CD14-positive monocyte (primary cell): ENCODE results near the gene UQCC2. TPM values are rescaled to one million over a fixed set of nuclear protein-coding genes. Genes with fewer than 3 reads are reported as not detected.

Experiments used
- DNase-seq, 3 donors: peaks; one replicate each; pipeline ENCODE4 v3.0.0-alpha.2; 2011 to 2022
- H2AFZ ChIP-seq: 2 replicates; pipeline ENCODE4 v1.6.0; 2012; ENCODE audit warnings: mild to moderate bottlenecking, low read depth, low read length, inconsistent platforms; ENCODE audit not compliant: insufficient read depth, poor library complexity, severe bottlenecking
- H3K27ac ChIP-seq, 2 donors: 1 replicate in 1 of 2; 2 replicates in 1 of 2; pipeline ENCODE4 v1.5.1; 2012 to 2013; ENCODE audit warnings: low read length in 2 of 2, control low read depth in 1 of 2, inconsistent platforms in 1 of 2, low read depth in 1 of 2, mild to moderate bottlenecking in 1 of 2
- H3K27me3 ChIP-seq, 2 donors: one replicate each; pipeline versions ENCODE4 v1.6.0 to v1.6.1; 2011 to 2013; ENCODE audit warnings: low read length in 2 of 2; ENCODE audit not compliant: control insufficient read depth in 2 of 2, insufficient read depth in 2 of 2
- H3K36me3 ChIP-seq, 2 donors: replicated peaks in 1 of 2; 1 replicate in 1 of 2; 2 replicates in 1 of 2; pipeline versions ENCODE4 v1.5.1 to v1.6.1; 2012 to 2013; ENCODE audit warnings: low read length in 2 of 2, control low read depth in 1 of 2, inconsistent platforms in 1 of 2, mild to moderate bottlenecking in 1 of 2; ENCODE audit not compliant: insufficient read depth in 2 of 2, control insufficient read depth in 1 of 2
- H3K4me1 ChIP-seq, 2 donors: 1 replicate in 1 of 2; 2 replicates in 1 of 2; pipeline versions ENCODE4 v1.5.1 to v1.6.1; 2012 to 2013; ENCODE audit warnings: low read length in 2 of 2, control low read depth in 1 of 2, inconsistent platforms in 1 of 2, mild to moderate bottlenecking in 1 of 2, moderate library complexity in 1 of 2; ENCODE audit not compliant: insufficient read depth in 2 of 2, control insufficient read depth in 1 of 2
- H3K4me2 ChIP-seq: replicated peaks from 2 replicates; pipeline ENCODE3; 2012; ENCODE audit warnings: low read length, moderate library complexity, mild to moderate bottlenecking; ENCODE audit not compliant: poor library complexity, severe bottlenecking; ENCODE audit errors: extremely low read depth
- H3K4me3 ChIP-seq, 3 experiments: fragments of 200-600 bp in 1 of 3; sonication (generic) in 1 of 3; replicated peaks in 1 of 3; 1 replicate in 2 of 3; 2 replicates in 1 of 3; pipeline ENCODE4 v1.5.1; 2011 to 2013; ENCODE audit warnings: low read length in 3 of 3, mild to moderate bottlenecking in 3 of 3, control low read depth in 2 of 3, low read depth in 2 of 3, inconsistent platforms in 1 of 3, moderate library complexity in 1 of 3
- H3K79me2 ChIP-seq: 2 replicates; pipeline ENCODE4 v1.6.0; 2012; ENCODE audit warnings: mild to moderate bottlenecking, control low read depth, inconsistent platforms, low read length, moderate library complexity; ENCODE audit not compliant: insufficient read depth
- H3K9ac ChIP-seq: 2 replicates; pipeline ENCODE4 v1.6.0; 2017; ENCODE audit warnings: low read length, mild to moderate bottlenecking; ENCODE audit not compliant: insufficient read depth, poor library complexity, severe bottlenecking
- H3K9me3 ChIP-seq, 2 donors: replicated peaks in 1 of 2; 1 replicate in 1 of 2; 2 replicates in 1 of 2; pipeline versions ENCODE4 v1.5.1 to v1.6.1; 2012 to 2013; ENCODE audit warnings: low read length in 2 of 2, control low read depth in 1 of 2; ENCODE audit not compliant: control insufficient read depth in 1 of 2, insufficient read depth in 1 of 2
- H4K20me1 ChIP-seq: 2 replicates; pipeline ENCODE4 v1.6.0; 2012; ENCODE audit warnings: mild to moderate bottlenecking, low read length, control low read depth, moderate library complexity; ENCODE audit not compliant: insufficient read depth
- H3K27ac Mint-ChIP-seq, 7 donors: one replicate each; pipeline ENCODE4 v1.8.0; 2020; ENCODE audit warnings: mild to moderate bottlenecking in 7 of 7, mixed read lengths in 7 of 7, moderate library complexity in 6 of 7, inconsistent platforms in 2 of 7
- H3K27me3 Mint-ChIP-seq, 3 donors: one replicate each; pipeline ENCODE4 v1.8.0; 2021 to 2022; ENCODE audit warnings: low read depth in 3 of 3, mild to moderate bottlenecking in 3 of 3, mixed read lengths in 3 of 3, moderate library complexity in 3 of 3, inconsistent platforms in 1 of 3
- H3K36me3 Mint-ChIP-seq, 2 donors: one replicate each; pipeline ENCODE4 v1.8.0; 2020; ENCODE audit warnings: mixed read lengths in 2 of 2, inconsistent platforms in 1 of 2, mild to moderate bottlenecking in 1 of 2
- H3K4me1 Mint-ChIP-seq: one replicate; pipeline ENCODE4 v1.8.0; 2020; ENCODE audit warnings: mild to moderate bottlenecking, mixed read lengths
- H3K4me3 Mint-ChIP-seq, 2 donors: one replicate each; pipeline ENCODE4 v1.8.0; 2020; ENCODE audit warnings: mild to moderate bottlenecking in 2 of 2, mixed read lengths in 2 of 2, moderate library complexity in 1 of 2
- H3K9me3 Mint-ChIP-seq, 7 donors: one replicate each; pipeline ENCODE4 v1.8.0; 2020 to 2022; ENCODE audit warnings: mixed read lengths in 7 of 7, mild to moderate bottlenecking in 6 of 7, moderate library complexity in 6 of 7, inconsistent platforms in 2 of 7
- CTCF ChIP-seq: fragments of 200-600 bp; IDR thresholded peaks from one replicate; pipeline ENCODE4 v1.8.0; 2022; ENCODE audit warnings: antibody characterized with exemption, mild to moderate bottlenecking
- WGBS: methylation state at CpG from one replicate; pipeline ENCODE4 v1.1.5; 2013; ENCODE audit warnings: missing lambda C conversion rate; ENCODE audit not compliant: insufficient coverage; 5-methylcytosine and 5-hydroxymethylcytosine counted together
- intact Hi-C, 2 donors: fragments of 100-400 bp; cut with micrococcal nuclease; formaldehyde crosslinking; loops; one replicate each; pipeline versions ENCODE4 v1.15.0 to v1.15.1; 2023
- polyA plus RNA-seq, 3 donors: library from polyadenylated mRNA; depleted of rRNA in 1 of 3; unstranded in 2 of 3; stranded (reverse) in 1 of 3; fragments of 300-500 nt in 2 of 3; fragments of >200 nt in 1 of 3; fragmentation: Illumina TruSeq in 2 of 3; gene quantifications; 1 replicate in 2 of 3; 2 replicates in 1 of 3; pipeline ENCODE4 v1.2.3, GENCODE V29; 2012 to 2021

UQCC2 gene
- polyA plus RNA-seq, 3 donors, result 10.3 to 39.3 (median 37.2) TPM

- Histone ChIP-seq H3K27ac (no peak overlapping the region), H4K20me1 (no peaks in the 10 kb centered on the region), H2AFZ (no peak overlapping the region), H3K4me2 (no peak overlapping the region), H3K27me3 (no peaks in the 10 kb centered on the region), H3K9me3 (no peaks in the 10 kb centered on the region), H3K9ac (no peak overlapping the region), H3K36me3 (no peaks in the 10 kb centered on the region), H3K4me1 (no peaks in the 10 kb centered on the region), H3K79me2 (no peaks in the 10 kb centered on the region), H3K4me3 (no peak overlapping the region)
- H3K27ac Mint-ChIP-seq, result no peak overlapping the region
- no peak for TF ChIP-seq CTCF
- no peak for DNase-seq
- H3K4me3 Mint-ChIP-seq, result no peak overlapping the region
- peaks cover 9 to 42% of the 10 kb centered on the region in 2 donors for H3K36me3 Mint-ChIP-seq
- H3K9me3 Mint-ChIP-seq, result peaks cover 0 to 2% (median 0%) of the 10 kb centered on the region in 7 donors
- intact Hi-C loops, result no loop called here
- WGBS, result 96% methylated on average over 16 of the region's 19 CpGs
- peaks cover 0 to 2% (median 0%) of the 10 kb centered on the region in 3 donors for H3K27me3 Mint-ChIP-seq
- H3K4me1 Mint-ChIP-seq, result no peaks in the 10 kb centered on the region
Observed at GRCh38 chr6:33683576-33684427, 27.7 kb downstream of the UQCC2 start.

GRCh38 chr6:33683051-33683571 lies 28.4 kb downstream of the UQCC2 start:
- intact Hi-C loops, result no loop called here
- H3K36me3 ChIP-seq, result no peaks in the 10 kb centered on the region
- Mint-ChIP-seq H3K27me3 (peaks cover 0 to 2% (median 0%) of the 10 kb centered on the region in 3 donors), H3K4me3 (no peak overlapping the region), H3K4me1 (no peaks in the 10 kb centered on the region), H3K36me3 (peaks cover 10 to 41% of the 10 kb centered on the region in 2 donors), H3K27ac (no peak overlapping the region), H3K9me3 (peaks cover 0 to 2% (median 0%) of the 10 kb centered on the region in 7 donors)
- H2AFZ ChIP-seq, result no peak overlapping the region
- H3K27me3 ChIP-seq, result no peaks in the 10 kb centered on the region
- no peaks in the 10 kb centered on the region for H3K9me3 ChIP-seq
- H3K79me2 ChIP-seq, result no peaks in the 10 kb centered on the region
- no peak for TF ChIP-seq CTCF
- no peak for DNase-seq
- no peak overlapping the region for H3K4me2 ChIP-seq
- no peaks in the 10 kb centered on the region for H3K4me1 ChIP-seq
- H3K4me3 ChIP-seq, result no peak overlapping the region
- no peak overlapping the region for H3K27ac ChIP-seq
- 77% methylated on average over 9 of the region's 15 CpGs for WGBS
- H4K20me1 ChIP-seq, result no peaks in the 10 kb centered on the region
- no peak overlapping the region for H3K9ac ChIP-seq
